Astrocyte of the cerebellum (primary cell): ENCODE results near the gene GSKIP.

Experiments used
- DNase-seq: peaks from one replicate; pipeline ENCODE4 v3.0.0-alpha.2; 2011; ENCODE audit warnings: low read depth
- H3K4me3 ChIP-seq: 2 replicates; pipeline ENCODE4 v1.5.1; 2011; ENCODE audit warnings: mild to moderate bottlenecking, low read depth, low read length, moderate library complexity
- in situ Hi-C: cut with HindIII; loops from 2 replicates; pipeline ENCODE4 v1.10.0; 2017; ENCODE audit warnings: low sequenced_read_pairs
- TF ChIP-seq, protein P1 (sequence below): IDR thresholded peaks from 2 replicates; pipeline ENCODE4 v1.5.1; 2012; ENCODE audit warnings: low read length, low read depth, moderate library complexity, mild to moderate bottlenecking; ENCODE audit errors: missing control alignments

The GSKIP gene

DNA sequence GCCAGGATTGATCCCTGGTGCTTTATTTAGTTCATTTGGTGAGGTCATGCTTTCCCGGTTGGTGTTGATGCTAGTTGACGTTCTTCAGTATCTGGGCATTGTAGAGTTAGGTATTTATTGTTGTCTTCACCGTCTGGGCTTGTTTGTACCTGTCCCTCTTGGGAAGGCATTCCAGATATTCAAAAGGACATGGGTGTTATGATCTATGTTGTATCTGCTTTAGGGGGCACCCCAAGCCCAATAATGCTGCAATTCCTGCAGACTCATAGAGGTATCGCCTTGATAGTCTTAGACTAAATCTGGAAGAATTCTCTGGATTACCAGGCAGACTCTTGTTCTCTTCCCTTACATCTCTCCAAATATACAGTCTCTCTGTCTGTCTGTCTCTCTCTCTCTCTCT is 70.7 kb downstream of the GSKIP start:
- in situ Hi-C loops = no loop called here
- no peak overlapping the region for H3K4me3 ChIP-seq
- TF ChIP-seq, protein P1, sequence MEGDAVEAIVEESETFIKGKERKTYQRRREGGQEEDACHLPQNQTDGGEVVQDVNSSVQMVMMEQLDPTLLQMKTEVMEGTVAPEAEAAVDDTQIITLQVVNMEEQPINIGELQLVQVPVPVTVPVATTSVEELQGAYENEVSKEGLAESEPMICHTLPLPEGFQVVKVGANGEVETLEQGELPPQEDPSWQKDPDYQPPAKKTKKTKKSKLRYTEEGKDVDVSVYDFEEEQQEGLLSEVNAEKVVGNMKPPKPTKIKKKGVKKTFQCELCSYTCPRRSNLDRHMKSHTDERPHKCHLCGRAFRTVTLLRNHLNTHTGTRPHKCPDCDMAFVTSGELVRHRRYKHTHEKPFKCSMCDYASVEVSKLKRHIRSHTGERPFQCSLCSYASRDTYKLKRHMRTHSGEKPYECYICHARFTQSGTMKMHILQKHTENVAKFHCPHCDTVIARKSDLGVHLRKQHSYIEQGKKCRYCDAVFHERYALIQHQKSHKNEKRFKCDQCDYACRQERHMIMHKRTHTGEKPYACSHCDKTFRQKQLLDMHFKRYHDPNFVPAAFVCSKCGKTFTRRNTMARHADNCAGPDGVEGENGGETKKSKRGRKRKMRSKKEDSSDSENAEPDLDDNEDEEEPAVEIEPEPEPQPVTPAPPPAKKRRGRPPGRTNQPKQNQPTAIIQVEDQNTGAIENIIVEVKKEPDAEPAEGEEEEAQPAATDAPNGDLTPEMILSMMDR = no peak
- no peak for DNase-seq
